Natural killer cell (primary cell): ENCODE measurements around the gene MAPK8IP3. TPM values are rescaled to one million over a fixed set of nuclear protein-coding genes. Genes with fewer than 3 reads are reported as not detected.
A peak's percentile ranks its signal among the peaks of the same experiment; 100 is the strongest.

Experiments
- ATAC-seq, 3 donors: fragments of 150-1000 bp in 2 of 3; fragments of 200-7000 bp in 1 of 3; cut with Tn5 transposase; 1 replicate in 1 of 3; 2 replicates in 2 of 3; pipeline ENCODE4 v1.10.0; 2021; ENCODE audit warnings: mild to moderate bottlenecking in 2 of 3, moderate library complexity in 2 of 3
- DNase-seq, 2 donors: peaks; one replicate each; pipeline versions ENCODE4 v3.0.0 to v3.0.0-alpha.2; 2013 to 2021; ENCODE audit warnings: mixed read lengths in 1 of 2
- H3K27ac ChIP-seq: one replicate; pipeline ENCODE4 v1.5.1; 2013; ENCODE audit warnings: mild to moderate bottlenecking, low read length
- H3K27me3 ChIP-seq: one replicate; pipeline ENCODE4 v1.6.1; 2013; ENCODE audit warnings: low read length; ENCODE audit not compliant: control insufficient read depth, insufficient read depth
- H3K36me3 ChIP-seq: one replicate; pipeline ENCODE4 v1.6.1; 2013; ENCODE audit warnings: low read length; ENCODE audit not compliant: control insufficient read depth, insufficient read depth
- H3K4me1 ChIP-seq: one replicate; pipeline ENCODE4 v1.6.1; 2013; ENCODE audit warnings: low read length; ENCODE audit not compliant: control insufficient read depth, insufficient read depth
- H3K4me3 ChIP-seq: one replicate; pipeline ENCODE4 v1.5.1; 2013; ENCODE audit warnings: low read length
- H3K9me3 ChIP-seq: one replicate; pipeline ENCODE4 v1.6.1; 2013; ENCODE audit warnings: low read length; ENCODE audit not compliant: control insufficient read depth, insufficient read depth
- H3K27ac Mint-ChIP-seq, 2 donors: one replicate each; pipeline ENCODE4 v1.8.0; 2022; ENCODE audit warnings: mild to moderate bottlenecking in 2 of 2, mixed read lengths in 2 of 2, moderate library complexity in 1 of 2
- H3K27me3 Mint-ChIP-seq, 2 donors: one replicate each; pipeline ENCODE4 v1.8.0; 2022; ENCODE audit warnings: low read depth in 2 of 2, mixed read lengths in 2 of 2
- H3K36me3 Mint-ChIP-seq: one replicate; pipeline ENCODE4 v1.8.0; 2022; ENCODE audit warnings: mixed read lengths
- H3K4me1 Mint-ChIP-seq, 2 donors: one replicate each; pipeline ENCODE4 v1.8.0; 2022; ENCODE audit warnings: mixed read lengths in 2 of 2
- H3K4me3 Mint-ChIP-seq: one replicate; pipeline ENCODE4 v1.8.0; 2022; ENCODE audit warnings: mild to moderate bottlenecking, moderate library complexity, mixed read lengths
- H3K9me3 Mint-ChIP-seq, 2 donors: one replicate each; pipeline ENCODE4 v1.8.0; 2022; ENCODE audit warnings: mixed read lengths in 2 of 2
- CTCF ChIP-seq: fragments of 200-600 bp; IDR thresholded peaks from one replicate; pipeline ENCODE4 v1.8.0; 2022; ENCODE audit warnings: antibody characterized with exemption
- WGBS: methylation state at CpG from one replicate; pipeline ENCODE4 v1.1.7; 2013; ENCODE audit warnings: missing lambda C conversion rate; ENCODE audit not compliant: insufficient coverage; 5-methylcytosine and 5-hydroxymethylcytosine counted together
- intact Hi-C: fragments of 100-400 bp; cut with micrococcal nuclease; formaldehyde crosslinking; loops from one replicate; pipeline ENCODE4 v1.14.2; 2022
- total RNA-seq, 4 donors: library from RNA; stranded (reverse); fragments of 120-200 nt in 1 of 4; gene quantifications; one replicate each; pipeline versions ENCODE4 v1.2.3 to v1.2.4, GENCODE V29; 2013 to 2022

The MAPK8IP3 gene
- total RNA-seq, 3 donors from 2014 or later (not counting 1 experiment from before 2014, with no cell fraction given): 272 to 291 (median 285) TPM

- Mint-ChIP-seq H3K9me3 (no peaks in the 10 kb centered on the region), H3K27ac (no peak overlapping the region), H3K4me3 (no peak overlapping the region), H3K4me1 (peaks cover 7 to 8% of the 10 kb centered on the region in 2 donors), H3K27me3 (no peaks in the 10 kb centered on the region), H3K36me3 (no peaks in the 10 kb centered on the region)
- Histone ChIP-seq H3K9me3 (no peaks in the 10 kb centered on the region), H3K4me3 (no peak overlapping the region), H3K27me3 (no peaks in the 10 kb centered on the region), H3K4me1 (no peaks in the 10 kb centered on the region), H3K36me3 (peaks cover 16% of the 10 kb centered on the region), H3K27ac (no peak overlapping the region)
- TF ChIP-seq CTCF: no peak
- 96% methylated on average over 11 of the region's 16 CpGs for WGBS
- intact Hi-C loops: no loop called here
- no peak for ATAC-seq
- DNase-seq: no peak
Measured at GRCh38 chr16:1810106-1810505, 104.1 kb downstream of the MAPK8IP3 start.

DNA sequence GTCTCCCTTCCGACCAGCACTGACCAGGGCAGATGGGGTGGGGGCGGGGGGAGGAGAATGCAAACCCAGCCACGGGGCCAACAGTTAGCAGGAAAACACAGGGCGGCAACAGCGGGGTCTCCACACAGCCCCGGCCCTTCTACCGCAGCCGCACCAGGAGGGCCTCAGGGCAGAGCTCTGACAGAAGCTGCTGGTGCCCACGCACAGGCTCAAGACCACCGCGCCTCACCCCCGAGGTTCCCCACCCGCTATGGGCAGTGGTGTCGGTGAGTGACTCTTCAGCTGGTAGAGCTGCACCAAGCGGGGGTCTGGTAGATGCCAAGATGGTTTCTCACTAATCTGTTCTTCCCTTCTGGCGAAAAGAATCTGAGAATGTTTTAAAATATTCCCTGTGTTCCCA lies 104.5 kb downstream of the MAPK8IP3 start:
- WGBS: 94% methylated on average over 16 of the region's 16 CpGs

DNA sequence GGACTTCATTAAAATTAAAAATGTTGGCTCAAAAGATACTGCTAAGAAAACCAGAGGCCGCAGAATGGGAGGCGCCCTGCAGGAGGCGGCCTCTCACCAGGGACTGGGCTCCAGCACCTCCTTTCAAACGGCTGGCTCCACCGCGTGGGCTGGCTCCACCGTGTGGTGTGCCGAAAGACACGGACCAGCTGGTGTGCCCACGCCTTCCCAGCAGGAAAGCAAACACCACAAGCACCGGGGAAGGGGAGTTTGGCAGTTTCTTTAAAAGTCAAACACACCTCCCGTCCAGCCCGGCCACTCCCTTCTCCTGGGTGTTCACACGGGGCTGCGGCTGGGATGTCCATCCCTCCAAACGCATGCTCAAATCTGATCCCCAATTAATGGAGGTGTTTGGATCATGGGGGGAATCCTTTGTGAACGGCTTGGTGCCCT lies 106.8 kb downstream of the MAPK8IP3 start:
- H3K36me3 Mint-ChIP-seq: no peaks in the 10 kb centered on the region
- H3K9me3 ChIP-seq: no peaks in the 10 kb centered on the region
- H3K9me3 Mint-ChIP-seq: no peaks in the 10 kb centered on the region
- no peaks in the 10 kb centered on the region for H3K27me3 Mint-ChIP-seq
- ATAC-seq (peak; percentile 50 to 72 (median 53)), DNase-seq (peak in 1 of 2 donors; percentile 68)
- no peaks in the 10 kb centered on the region for H3K4me1 ChIP-seq
- H3K27ac Mint-ChIP-seq: peak overlapping the region in 1 of 2 donors; percentile 71
- H3K4me3 Mint-ChIP-seq: no peak overlapping the region
- intact Hi-C loops: no loop called here
- H3K27me3 ChIP-seq: no peaks in the 10 kb centered on the region
- no peak overlapping the region for H3K27ac ChIP-seq
- TF ChIP-seq CTCF: no peak
- peaks cover 28% of the 10 kb centered on the region for H3K36me3 ChIP-seq
- 52% methylated on average over 17 of the region's 17 CpGs for WGBS
- no peak overlapping the region for H3K4me3 ChIP-seq
- peaks cover 7 to 8% of the 10 kb centered on the region in 2 donors for H3K4me1 Mint-ChIP-seq

More for the DNA sequence above, 104.5 kb downstream of the MAPK8IP3 start:
- peaks cover 7 to 8% of the 10 kb centered on the region in 2 donors for H3K4me1 Mint-ChIP-seq
- Histone ChIP-seq H3K9me3 (no peaks in the 10 kb centered on the region), H3K4me1 (no peaks in the 10 kb centered on the region), H3K4me3 (no peak overlapping the region), H3K36me3 (peaks cover 18% of the 10 kb centered on the region), H3K27me3 (no peaks in the 10 kb centered on the region), H3K27ac (no peak overlapping the region)
- H3K4me3 Mint-ChIP-seq: no peak overlapping the region
- ATAC-seq (no peak), DNase-seq (no peak)
- TF ChIP-seq CTCF: no peak
- H3K36me3 Mint-ChIP-seq: no peaks in the 10 kb centered on the region
- H3K27ac Mint-ChIP-seq: no peak overlapping the region
- no peaks in the 10 kb centered on the region for H3K27me3 Mint-ChIP-seq
- intact Hi-C loops: no loop called here
- no peaks in the 10 kb centered on the region for H3K9me3 Mint-ChIP-seq

DNA sequence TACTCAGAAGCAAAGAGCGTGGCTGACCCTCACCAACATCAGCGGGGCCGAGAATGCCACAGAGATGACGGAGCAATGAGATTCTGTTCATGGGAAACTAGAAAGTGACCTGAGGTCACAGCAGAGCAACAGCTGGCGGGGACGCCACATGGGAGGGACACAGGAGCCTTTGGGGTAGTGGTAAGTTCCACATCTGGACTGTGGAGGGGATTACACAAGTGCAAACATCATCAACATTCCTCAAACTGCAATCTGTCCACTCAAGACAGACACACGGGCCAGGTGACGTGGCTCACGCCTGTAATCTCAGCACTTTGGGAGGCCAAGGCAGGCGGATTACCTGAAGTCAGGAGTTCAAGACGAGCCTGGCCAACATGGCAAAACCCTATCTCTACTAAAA lies 109.5 kb downstream of the MAPK8IP3 start:
- Histone ChIP-seq H3K27ac (no peak overlapping the region), H3K36me3 (peaks cover 30% of the 10 kb centered on the region), H3K9me3 (no peaks in the 10 kb centered on the region), H3K27me3 (no peaks in the 10 kb centered on the region), H3K4me3 (no peak overlapping the region), H3K4me1 (no peaks in the 10 kb centered on the region)
- intact Hi-C loops: no loop called here
- no peaks in the 10 kb centered on the region for H3K9me3 Mint-ChIP-seq
- no peaks in the 10 kb centered on the region for H3K36me3 Mint-ChIP-seq
- ATAC-seq (no peak), DNase-seq (no peak)
- H3K4me3 Mint-ChIP-seq: no peak overlapping the region
- no peaks in the 10 kb centered on the region for H3K27me3 Mint-ChIP-seq
- peaks cover 7 to 8% of the 10 kb centered on the region in 2 donors for H3K4me1 Mint-ChIP-seq
- WGBS: 98% methylated on average over 10 of the region's 11 CpGs
- TF ChIP-seq CTCF: no peak
- H3K27ac Mint-ChIP-seq: no peak overlapping the region
